Upper lobe of right lung (tissue), 1 donor: ENCODE results near the gene PTPRG. TPM values are rescaled to one million over a fixed set of nuclear protein-coding genes. Genes with fewer than 3 reads are reported as not detected.

Source experiments
- ATAC-seq: fragments of 200-7000 bp; cut with Tn5 transposase; one replicate; pipeline ENCODE4 v1.9.1; 2020; ENCODE audit warnings: mild to moderate bottlenecking, moderate library complexity
- DNase-seq: peaks from one replicate; pipeline ENCODE4 v3.0.0-alpha.2; 2020
- H3K27ac ChIP-seq: fragments of 200-600 bp; one replicate; pipeline ENCODE4 v1.8.0; 2022
- H3K27me3 ChIP-seq: fragments of 200-600 bp; one replicate; pipeline ENCODE4 v1.8.0; 2022; ENCODE audit warnings: mild to moderate bottlenecking
- H3K36me3 ChIP-seq: fragments of 200-600 bp; one replicate; pipeline ENCODE4 v1.8.0; 2022
- H3K4me1 ChIP-seq: fragments of 200-600 bp; one replicate; pipeline ENCODE4 v1.8.0; 2022
- H3K4me3 ChIP-seq: fragments of 200-600 bp; one replicate; pipeline ENCODE4 v1.8.0; 2022; ENCODE audit warnings: mild to moderate bottlenecking
- H3K9me3 ChIP-seq: fragments of 200-600 bp; one replicate; pipeline ENCODE4 v1.8.0; 2022
- intact Hi-C: fragments of 100-400 bp; cut with DNase I; formaldehyde crosslinking; loops from one replicate; pipeline ENCODE4 v1.11.0; 2022
- total RNA-seq: library from RNA; stranded (reverse); fragmentation: NEBNext Ultra II Directional; extraction: Animal tissue kit (Norgen Biotek cat#: 25700); gene quantifications from one replicate; pipeline ENCODE4 v1.2.1, GENCODE V29; 2021
- TF ChIP-seq, protein P1 (sequence below): fragments of 200-600 bp; IDR thresholded peaks from one replicate; pipeline ENCODE4 v1.8.0; 2022; ENCODE audit warnings: antibody characterized with exemption
- donor health status: DM: no; HTN: yes; CAD: no; lungs with severe emphysema.

PTPRG gene
- total RNA-seq, 1 donor from 2014 or later = 86.7 TPM

DNA sequence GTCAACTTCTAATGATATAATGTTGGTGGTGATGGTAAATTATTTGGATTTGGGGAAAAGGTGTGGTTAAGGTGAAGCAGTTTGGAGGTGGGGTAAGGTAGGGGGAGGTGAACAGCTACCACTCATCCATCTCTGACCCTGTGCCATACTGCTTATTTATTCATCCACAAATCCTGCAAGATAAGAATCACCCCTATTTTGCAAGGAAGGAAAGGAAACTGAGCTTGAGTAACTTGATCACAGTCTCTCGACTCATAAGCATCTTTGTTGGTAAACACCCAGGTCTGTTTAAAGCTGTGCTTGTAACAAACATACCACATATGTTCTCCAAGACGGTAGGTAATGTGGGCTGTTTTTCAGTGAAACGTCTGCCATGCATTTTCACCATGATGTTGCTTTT is 67.3 kb downstream of the PTPRG start:
- H3K27ac ChIP-seq = no peak overlapping the region
- no peak for ATAC-seq

DNA sequence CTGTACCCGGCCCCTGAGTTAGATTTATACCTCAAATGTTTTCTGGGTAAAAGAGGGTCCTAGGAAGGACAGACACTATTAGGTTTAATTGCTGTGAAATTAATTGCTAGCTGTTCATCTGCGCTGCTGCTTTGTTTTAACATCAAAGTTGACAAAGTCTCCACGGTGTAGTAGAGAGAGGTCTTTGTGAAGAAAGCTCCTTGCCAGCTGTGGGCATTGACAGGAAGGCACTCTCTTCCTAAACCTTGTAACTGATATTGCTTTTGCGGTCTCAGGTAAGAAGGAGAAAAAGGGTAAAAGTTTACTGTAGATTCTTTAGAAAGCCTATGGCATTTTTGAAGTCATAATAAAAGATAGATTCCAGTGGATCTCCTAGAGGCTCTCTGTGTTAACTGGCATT is 68.1 kb downstream of the PTPRG start:
- no peaks in the 10 kb centered on the region for H3K27me3 ChIP-seq
- peaks cover 19% of the 10 kb centered on the region for H3K4me1 ChIP-seq
- no peak for ATAC-seq
- H3K36me3 ChIP-seq = no peaks in the 10 kb centered on the region
- no peak overlapping the region for H3K27ac ChIP-seq
- intact Hi-C loops = no loop called here
- TF ChIP-seq, protein P1, sequence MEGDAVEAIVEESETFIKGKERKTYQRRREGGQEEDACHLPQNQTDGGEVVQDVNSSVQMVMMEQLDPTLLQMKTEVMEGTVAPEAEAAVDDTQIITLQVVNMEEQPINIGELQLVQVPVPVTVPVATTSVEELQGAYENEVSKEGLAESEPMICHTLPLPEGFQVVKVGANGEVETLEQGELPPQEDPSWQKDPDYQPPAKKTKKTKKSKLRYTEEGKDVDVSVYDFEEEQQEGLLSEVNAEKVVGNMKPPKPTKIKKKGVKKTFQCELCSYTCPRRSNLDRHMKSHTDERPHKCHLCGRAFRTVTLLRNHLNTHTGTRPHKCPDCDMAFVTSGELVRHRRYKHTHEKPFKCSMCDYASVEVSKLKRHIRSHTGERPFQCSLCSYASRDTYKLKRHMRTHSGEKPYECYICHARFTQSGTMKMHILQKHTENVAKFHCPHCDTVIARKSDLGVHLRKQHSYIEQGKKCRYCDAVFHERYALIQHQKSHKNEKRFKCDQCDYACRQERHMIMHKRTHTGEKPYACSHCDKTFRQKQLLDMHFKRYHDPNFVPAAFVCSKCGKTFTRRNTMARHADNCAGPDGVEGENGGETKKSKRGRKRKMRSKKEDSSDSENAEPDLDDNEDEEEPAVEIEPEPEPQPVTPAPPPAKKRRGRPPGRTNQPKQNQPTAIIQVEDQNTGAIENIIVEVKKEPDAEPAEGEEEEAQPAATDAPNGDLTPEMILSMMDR = no peak
- no peak overlapping the region for H3K4me3 ChIP-seq
- H3K9me3 ChIP-seq = no peaks in the 10 kb centered on the region
- DNase-seq = no peak

More for the DNA sequence above, 67.3 kb downstream of the PTPRG start:
- TF ChIP-seq, protein P1 = no peak
- no peaks in the 10 kb centered on the region for H3K36me3 ChIP-seq
- H3K4me1 ChIP-seq = peaks cover 19% of the 10 kb centered on the region
- intact Hi-C loops = no loop called here
- no peaks in the 10 kb centered on the region for H3K9me3 ChIP-seq
- DNase-seq = no peak
- no peaks in the 10 kb centered on the region for H3K27me3 ChIP-seq
- H3K4me3 ChIP-seq = no peak overlapping the region

DNA sequence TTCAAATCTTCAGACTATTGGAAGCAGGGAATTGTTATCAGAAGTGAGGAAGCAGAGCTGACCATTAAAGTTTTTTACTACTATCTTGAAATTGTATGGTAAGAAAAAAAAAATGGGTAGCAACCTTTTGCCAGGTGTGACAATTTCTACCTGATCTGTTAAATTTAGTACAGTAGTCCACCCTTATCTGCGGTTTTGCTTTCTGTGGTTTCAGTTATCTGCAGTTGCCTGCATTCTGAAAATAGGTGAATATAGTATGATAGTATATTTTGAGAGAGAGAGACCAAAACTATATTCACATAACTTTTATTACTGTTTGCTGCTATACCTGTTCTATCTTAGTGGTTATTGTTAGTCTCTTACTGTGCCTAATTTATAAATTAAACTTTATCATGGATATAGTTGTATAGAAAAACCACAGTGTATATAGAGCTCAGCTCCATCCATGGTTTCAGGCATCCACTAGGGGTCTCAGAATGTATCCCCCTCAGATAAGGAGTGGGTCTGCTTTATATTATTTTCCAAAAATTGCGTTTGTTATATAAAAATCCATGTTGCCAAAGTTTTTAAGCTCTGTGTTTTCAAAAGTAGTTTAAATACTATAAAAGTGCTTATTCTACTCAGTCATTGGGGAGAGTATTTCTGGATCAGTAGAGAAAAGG is 69.9 kb downstream of the PTPRG start:
- no peaks in the 10 kb centered on the region for H3K27me3 ChIP-seq
- ATAC-seq = no peak
- H3K9me3 ChIP-seq = no peaks in the 10 kb centered on the region
- H3K27ac ChIP-seq = no peak overlapping the region
- H3K4me3 ChIP-seq = no peak overlapping the region
- TF ChIP-seq, protein P1 = no peak
- peaks cover 19% of the 10 kb centered on the region for H3K4me1 ChIP-seq
- no peaks in the 10 kb centered on the region for H3K36me3 ChIP-seq
- no peak for DNase-seq
- intact Hi-C loops = no loop called here

DNA sequence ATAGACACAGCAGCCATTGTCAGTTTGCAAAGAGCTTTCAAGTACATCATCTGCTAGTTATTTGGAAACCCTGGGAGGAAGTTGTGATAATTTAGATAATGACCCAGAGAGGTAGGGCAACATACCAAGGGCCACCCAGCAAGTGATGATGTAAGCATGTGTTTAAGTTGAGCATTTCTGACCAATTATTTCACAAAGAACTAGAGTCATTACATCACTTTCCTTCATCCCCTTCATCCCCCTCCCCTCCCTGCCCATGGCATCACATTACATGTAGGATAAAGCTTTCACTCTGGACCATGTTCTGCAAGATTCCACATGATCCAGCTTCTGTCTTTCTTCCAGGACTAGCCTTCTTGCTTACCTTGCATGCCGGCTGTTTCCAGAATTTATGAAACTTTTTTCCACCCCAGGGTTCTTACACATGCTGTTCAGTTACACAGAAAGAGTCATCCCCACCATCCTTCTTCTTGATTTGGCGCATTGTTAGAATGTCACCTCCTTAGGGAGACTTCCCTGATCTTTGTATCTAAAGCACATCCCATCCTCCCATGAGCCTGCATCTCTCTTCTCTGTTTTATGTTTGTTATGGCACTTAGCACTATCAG is 71.3 kb downstream of the PTPRG start:
- Histone ChIP-seq H3K4me1 (peaks cover 18% of the 10 kb centered on the region), H3K27me3 (no peaks in the 10 kb centered on the region), H3K36me3 (no peaks in the 10 kb centered on the region), H3K9me3 (no peaks in the 10 kb centered on the region), H3K27ac (no peak overlapping the region), H3K4me3 (no peak overlapping the region)
- DNase-seq (no peak), ATAC-seq (no peak)
- intact Hi-C loops = no loop called here
- TF ChIP-seq, protein P1 = no peak

DNA sequence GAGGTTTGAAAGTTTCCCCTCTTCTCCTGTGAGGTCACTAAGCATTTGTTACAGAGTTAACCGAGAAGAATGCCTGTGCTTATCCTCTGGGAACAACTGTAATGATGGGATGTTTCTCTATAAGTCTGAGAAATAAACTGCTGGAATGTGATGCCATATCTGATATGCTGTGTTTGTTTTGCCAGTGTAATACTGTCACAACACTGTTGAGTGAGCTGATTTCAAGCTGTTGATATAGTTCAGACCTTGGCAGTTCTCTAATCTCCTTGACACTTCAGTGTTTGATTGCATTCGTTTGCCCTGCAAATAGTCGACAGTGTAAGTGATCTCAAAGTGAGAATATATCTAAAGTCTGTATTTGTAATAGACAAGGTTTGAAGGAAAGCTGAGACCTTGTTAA is 73.3 kb downstream of the PTPRG start:
- H3K27me3 ChIP-seq = no peaks in the 10 kb centered on the region
- intact Hi-C loops = no loop called here
- no peaks in the 10 kb centered on the region for H3K9me3 ChIP-seq
- H3K4me1 ChIP-seq = peaks cover 14% of the 10 kb centered on the region
- ATAC-seq = peak; percentile 41
- no peak overlapping the region for H3K4me3 ChIP-seq
- no peaks in the 10 kb centered on the region for H3K36me3 ChIP-seq
- H3K27ac ChIP-seq = no peak overlapping the region
- TF ChIP-seq, protein P1 = no peak
- DNase-seq = no peak
